ENCODE data around the gene GALNT3.

GRCh38 chr2:165746501-165746900, 47.5 kb downstream of the GALNT3 start:
- TF ChIP-seq EZH2 (IDR thresholded peaks at IDR 0.05; ENCODE audit: low read depth) = no peak
- TF ChIP-seq CTCF (conservative IDR thresholded peaks at IDR 0.05) = no peak
